Measurements from ENCODE around the gene STIM1.

DNA sequence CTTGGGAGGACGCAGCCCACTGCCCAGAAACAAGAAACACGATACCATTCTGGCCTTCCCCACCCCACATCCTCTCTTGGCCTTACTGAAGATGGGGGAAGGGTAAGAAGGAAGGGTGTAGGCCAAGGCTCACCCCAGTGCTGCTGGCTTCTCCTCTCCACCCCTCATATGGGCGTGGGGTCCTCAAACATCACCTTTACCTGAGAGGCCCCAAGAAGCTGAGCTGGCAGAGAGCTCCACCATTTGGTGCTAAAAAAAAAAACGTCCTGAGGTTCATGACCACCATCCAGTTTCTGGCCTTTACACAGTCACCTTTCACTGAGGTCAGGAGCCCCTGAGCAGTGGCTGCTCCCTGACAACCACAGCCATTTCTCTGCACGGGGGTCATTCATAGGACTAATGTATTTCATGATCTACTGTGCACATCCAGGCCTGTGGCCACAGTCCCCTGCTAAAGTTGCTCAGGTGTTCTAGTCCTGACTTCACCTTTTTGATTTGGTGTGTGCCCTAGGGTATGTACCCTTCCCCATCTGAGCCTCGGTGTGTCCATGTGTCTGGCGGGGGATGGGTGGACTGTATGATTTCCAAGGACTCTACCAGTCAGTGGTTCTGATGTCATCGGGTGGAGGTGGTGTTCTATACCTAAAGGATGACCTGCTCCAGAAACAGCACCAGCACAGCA, 29.9 kb upstream of the STIM1 start:
- TF ChIP-seq, protein P1, sequence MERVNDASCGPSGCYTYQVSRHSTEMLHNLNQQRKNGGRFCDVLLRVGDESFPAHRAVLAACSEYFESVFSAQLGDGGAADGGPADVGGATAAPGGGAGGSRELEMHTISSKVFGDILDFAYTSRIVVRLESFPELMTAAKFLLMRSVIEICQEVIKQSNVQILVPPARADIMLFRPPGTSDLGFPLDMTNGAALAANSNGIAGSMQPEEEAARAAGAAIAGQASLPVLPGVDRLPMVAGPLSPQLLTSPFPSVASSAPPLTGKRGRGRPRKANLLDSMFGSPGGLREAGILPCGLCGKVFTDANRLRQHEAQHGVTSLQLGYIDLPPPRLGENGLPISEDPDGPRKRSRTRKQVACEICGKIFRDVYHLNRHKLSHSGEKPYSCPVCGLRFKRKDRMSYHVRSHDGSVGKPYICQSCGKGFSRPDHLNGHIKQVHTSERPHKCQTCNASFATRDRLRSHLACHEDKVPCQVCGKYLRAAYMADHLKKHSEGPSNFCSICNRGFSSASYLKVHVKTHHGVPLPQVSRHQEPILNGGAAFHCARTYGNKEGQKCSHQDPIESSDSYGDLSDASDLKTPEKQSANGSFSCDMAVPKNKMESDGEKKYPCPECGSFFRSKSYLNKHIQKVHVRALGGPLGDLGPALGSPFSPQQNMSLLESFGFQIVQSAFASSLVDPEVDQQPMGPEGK (CRISPR knock-in tag; IDR thresholded peaks at IDR 0.05; ENCODE audit: borderline replicate concordance): no peak
- TF ChIP-seq, protein P2, sequence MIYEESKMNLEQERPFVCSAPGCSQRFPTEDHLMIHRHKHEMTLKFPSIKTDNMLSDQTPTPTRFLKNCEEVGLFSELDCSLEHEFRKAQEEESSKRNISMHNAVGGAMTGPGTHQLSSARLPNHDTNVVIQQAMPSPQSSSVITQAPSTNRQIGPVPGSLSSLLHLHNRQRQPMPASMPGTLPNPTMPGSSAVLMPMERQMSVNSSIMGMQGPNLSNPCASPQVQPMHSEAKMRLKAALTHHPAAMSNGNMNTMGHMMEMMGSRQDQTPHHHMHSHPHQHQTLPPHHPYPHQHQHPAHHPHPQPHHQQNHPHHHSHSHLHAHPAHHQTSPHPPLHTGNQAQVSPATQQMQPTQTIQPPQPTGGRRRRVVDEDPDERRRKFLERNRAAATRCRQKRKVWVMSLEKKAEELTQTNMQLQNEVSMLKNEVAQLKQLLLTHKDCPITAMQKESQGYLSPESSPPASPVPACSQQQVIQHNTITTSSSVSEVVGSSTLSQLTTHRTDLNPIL (CRISPR knock-in tag; IDR thresholded peaks at IDR 0.05; ENCODE audit: low read depth): no peak
- TF ChIP-seq ZNF565 (CRISPR knock-in tag; conservative IDR thresholded peaks at IDR 0.05; ENCODE audit: low read depth) (no peak), PPARA (CRISPR knock-in tag; IDR thresholded peaks at IDR 0.05; ENCODE audit: borderline replicate concordance) (no peak), ZNF70 (CRISPR knock-in tag; IDR thresholded peaks at IDR 0.05) (no peak), ZFP30 (CRISPR knock-in tag; IDR thresholded peaks at IDR 0.05) (no peak), CSDC2 (CRISPR knock-in tag; IDR thresholded peaks at IDR 0.05) (no peak), TCF4 (CRISPR knock-in tag; IDR thresholded peaks at IDR 0.05; ENCODE audit: borderline replicate concordance) (no peak), ZC3H10 (CRISPR knock-in tag; IDR thresholded peaks at IDR 0.05) (no peak)
- TF ChIP-seq, protein P3, sequence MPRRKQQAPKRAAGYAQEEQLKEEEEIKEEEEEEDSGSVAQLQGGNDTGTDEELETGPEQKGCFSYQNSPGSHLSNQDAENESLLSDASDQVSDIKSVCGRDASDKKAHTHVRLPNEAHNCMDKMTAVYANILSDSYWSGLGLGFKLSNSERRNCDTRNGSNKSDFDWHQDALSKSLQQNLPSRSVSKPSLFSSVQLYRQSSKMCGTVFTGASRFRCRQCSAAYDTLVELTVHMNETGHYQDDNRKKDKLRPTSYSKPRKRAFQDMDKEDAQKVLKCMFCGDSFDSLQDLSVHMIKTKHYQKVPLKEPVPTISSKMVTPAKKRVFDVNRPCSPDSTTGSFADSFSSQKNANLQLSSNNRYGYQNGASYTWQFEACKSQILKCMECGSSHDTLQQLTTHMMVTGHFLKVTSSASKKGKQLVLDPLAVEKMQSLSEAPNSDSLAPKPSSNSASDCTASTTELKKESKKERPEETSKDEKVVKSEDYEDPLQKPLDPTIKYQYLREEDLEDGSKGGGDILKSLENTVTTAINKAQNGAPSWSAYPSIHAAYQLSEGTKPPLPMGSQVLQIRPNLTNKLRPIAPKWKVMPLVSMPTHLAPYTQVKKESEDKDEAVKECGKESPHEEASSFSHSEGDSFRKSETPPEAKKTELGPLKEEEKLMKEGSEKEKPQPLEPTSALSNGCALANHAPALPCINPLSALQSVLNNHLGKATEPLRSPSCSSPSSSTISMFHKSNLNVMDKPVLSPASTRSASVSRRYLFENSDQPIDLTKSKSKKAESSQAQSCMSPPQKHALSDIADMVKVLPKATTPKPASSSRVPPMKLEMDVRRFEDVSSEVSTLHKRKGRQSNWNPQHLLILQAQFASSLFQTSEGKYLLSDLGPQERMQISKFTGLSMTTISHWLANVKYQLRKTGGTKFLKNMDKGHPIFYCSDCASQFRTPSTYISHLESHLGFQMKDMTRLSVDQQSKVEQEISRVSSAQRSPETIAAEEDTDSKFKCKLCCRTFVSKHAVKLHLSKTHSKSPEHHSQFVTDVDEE (CRISPR knock-in tag; IDR thresholded peaks at IDR 0.05): no peak
- TF ChIP-seq, protein P4, sequence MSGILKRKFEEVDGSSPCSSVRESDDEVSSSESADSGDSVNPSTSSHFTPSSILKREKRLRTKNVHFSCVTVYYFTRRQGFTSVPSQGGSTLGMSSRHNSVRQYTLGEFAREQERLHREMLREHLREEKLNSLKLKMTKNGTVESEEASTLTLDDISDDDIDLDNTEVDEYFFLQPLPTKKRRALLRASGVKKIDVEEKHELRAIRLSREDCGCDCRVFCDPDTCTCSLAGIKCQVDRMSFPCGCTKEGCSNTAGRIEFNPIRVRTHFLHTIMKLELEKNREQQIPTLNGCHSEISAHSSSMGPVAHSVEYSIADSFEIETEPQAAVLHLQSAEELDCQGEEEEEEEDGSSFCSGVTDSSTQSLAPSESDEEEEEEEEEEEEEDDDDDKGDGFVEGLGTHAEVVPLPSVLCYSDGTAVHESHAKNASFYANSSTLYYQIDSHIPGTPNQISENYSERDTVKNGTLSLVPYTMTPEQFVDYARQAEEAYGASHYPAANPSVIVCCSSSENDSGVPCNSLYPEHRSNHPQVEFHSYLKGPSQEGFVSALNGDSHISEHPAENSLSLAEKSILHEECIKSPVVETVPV (CRISPR knock-in tag; IDR thresholded peaks at IDR 0.05): no peak
- TF ChIP-seq, protein P5, sequence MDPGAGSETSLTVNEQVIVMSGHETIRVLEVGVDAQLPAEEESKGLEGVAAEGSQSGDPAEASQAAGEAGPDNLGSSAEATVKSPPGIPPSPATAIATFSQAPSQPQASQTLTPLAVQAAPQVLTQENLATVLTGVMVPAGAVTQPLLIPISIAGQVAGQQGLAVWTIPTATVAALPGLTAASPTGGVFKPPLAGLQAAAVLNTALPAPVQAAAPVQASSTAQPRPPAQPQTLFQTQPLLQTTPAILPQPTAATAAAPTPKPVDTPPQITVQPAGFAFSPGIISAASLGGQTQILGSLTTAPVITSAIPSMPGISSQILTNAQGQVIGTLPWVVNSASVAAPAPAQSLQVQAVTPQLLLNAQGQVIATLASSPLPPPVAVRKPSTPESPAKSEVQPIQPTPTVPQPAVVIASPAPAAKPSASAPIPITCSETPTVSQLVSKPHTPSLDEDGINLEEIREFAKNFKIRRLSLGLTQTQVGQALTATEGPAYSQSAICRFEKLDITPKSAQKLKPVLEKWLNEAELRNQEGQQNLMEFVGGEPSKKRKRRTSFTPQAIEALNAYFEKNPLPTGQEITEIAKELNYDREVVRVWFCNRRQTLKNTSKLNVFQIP (CRISPR knock-in tag; IDR thresholded peaks at IDR 0.05; ENCODE audit: borderline replicate concordance, low read depth): no peak

All from SK-N-SH treated with all-trans-retinoic acid at 6 μM for 48 hours (cell line).